ENCODE data around the gene IRAK4.

The IRAK4 gene

DNA sequence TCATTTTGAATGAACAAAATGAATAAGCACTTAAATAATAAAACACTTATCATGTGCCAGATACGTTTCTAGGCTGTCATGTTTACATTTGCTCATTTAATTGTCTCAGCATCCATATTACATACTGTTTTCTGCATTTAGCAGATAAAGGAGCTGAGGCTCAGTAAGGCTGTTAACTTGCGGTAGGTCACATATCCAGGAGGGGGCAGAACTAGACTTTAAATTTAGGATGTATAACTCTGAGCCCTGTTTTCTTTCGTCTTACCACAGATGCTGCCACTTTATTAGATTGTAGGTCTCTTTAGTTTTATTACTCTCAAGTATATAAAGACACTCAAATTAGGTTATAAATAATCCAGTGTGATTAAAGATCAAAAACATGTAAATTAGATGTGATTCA is 17.7 kb downstream of the IRAK4 start:
- DNase-seq = no peak

DNA sequence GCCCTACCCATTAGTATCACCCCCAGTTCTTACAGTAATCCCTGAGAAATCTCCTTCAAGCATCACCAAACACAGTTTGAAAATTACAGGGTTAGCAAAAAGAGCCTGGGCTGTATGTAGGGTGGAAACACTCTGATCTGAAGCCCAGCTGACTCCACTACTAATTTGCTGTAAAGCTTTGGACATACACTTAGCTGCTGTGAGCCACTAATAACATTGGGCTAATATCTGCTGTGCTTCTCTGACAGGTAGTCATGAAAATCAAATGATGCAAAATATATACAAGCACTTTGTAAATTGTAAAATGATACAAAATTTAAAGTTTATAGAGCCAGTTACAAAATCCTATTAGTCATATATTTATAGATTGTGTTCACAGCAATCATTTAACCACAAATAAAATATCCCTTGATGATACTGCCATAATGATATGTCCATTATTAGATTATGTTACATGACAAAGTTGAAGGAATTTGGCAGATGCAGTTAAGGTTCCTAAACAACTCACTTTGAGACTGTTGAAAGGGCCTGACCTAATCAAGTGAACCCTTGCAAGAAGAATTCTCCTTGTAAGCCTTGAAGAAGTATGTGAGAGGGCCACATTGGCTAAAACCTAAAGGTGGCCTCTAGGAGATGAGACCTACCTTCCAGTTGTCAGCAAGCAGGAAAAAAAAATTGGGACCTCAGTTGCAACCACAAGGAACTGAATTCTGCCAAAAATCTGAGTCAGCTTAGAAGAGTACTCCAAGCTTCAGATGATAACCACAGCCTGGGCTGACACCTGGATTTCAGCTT is 28.3 kb downstream of the IRAK4 start:
- no peak for DNase-seq

DNA sequence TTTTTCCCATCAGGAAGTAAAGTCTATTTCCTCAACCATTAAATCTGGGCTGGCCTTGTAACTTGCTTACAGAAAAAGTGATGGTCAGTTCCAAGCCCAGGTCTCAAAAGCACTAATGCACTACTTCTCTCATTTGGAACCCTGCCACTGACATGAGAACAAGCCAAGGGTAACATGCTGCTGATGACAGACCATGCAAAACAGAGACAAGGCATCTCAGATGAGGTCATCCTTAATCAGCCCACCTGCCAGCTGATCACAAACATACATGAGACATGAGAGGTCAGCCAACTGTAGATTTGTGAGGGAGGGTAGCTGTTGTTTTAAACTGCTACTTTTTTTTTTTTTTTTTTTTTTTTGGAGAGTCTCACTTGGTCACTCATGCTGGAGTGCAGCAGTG is 31.2 kb downstream of the IRAK4 start:
- no peak for DNase-seq

DNA sequence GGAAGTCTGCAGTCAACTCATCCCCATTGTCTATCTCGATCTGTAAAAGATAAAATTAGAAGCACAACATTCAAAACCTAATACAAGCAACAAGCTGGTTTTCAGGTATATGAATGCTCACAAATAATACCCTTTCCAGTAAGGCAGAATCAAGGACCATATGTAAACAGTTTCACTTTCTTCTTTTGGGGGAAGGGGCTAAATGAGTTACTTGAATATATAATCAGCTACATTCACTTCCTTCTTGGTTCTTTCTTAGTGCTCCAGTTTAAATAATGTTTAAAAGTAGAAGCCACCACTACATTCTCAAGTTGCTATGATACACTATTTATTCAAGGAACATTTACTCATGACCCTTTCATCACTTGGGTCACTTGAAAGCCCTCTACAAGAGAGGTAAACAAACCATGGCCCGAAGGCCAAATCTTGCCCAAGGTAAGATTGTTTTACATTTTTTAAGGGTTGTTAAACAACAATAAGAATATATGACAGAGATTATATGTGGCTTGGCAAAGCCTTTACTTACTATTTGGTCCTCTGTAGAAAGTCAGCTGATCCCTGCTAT is 37.0 kb downstream of the IRAK4 start:
- DNase-seq = no peak

DNA sequence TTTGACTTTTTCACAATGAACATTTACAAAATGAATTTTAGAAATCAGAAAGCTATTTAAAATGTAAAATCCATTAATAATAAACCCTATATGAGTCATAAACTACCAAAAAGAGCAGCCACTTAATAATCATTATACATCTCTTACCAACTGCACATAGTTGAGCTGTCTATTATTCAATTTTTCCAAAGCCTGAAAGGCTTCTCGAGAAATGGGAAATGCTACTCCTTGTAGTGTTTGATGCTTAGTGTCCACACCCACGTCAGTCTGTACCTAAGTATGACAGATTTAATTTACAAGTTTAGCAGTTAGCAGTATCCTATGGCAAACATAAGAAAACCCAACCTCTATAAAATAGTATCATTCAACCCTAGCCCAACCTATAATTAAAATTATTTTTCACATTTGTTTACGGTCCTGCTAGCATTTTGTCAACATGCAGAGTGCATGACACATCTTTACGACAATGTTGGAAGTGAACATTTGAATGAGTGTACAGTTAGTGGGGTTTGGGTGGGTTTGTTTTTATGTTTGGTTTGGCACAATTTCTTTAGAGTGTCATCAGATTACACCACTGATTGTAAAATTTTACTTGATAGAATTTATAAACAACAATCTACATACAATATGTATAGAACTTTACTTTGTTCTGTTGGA is 38.9 kb downstream of the IRAK4 start:
- DNase-seq = no peak

DNA sequence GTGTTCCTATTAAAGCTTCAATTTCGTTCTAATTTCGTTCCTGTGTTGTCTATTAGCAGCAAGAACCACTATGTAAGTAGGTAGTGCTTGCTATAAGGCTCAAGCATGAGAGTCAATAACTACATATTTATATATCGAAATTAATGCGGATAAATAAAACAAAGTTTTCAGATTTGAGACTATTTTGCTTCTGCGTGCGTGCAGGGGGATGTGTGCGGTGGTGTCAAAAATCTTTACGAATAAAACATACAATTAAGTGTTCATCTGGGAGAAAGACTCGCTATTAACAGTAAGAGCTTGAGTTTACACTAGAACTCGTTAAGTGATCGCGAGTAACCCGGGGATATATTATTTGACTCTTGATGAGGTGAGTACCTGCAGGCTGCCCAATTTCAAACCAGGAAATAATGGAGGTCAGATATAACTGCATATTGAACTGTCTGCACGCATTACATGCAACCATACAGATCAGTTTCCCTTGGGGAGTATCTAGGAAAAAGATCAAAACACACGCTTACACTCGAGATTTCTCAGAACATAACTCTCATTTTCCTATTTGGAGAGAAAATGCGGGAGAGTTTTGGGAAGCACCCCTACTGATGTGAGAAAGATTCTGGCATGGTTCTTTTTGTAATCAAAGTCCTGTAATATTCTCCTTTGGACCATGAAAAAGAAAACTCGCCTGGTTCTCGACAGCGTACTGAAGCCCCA is 46.6 kb downstream of the IRAK4 start:
- DNase-seq = no peak

DNA sequence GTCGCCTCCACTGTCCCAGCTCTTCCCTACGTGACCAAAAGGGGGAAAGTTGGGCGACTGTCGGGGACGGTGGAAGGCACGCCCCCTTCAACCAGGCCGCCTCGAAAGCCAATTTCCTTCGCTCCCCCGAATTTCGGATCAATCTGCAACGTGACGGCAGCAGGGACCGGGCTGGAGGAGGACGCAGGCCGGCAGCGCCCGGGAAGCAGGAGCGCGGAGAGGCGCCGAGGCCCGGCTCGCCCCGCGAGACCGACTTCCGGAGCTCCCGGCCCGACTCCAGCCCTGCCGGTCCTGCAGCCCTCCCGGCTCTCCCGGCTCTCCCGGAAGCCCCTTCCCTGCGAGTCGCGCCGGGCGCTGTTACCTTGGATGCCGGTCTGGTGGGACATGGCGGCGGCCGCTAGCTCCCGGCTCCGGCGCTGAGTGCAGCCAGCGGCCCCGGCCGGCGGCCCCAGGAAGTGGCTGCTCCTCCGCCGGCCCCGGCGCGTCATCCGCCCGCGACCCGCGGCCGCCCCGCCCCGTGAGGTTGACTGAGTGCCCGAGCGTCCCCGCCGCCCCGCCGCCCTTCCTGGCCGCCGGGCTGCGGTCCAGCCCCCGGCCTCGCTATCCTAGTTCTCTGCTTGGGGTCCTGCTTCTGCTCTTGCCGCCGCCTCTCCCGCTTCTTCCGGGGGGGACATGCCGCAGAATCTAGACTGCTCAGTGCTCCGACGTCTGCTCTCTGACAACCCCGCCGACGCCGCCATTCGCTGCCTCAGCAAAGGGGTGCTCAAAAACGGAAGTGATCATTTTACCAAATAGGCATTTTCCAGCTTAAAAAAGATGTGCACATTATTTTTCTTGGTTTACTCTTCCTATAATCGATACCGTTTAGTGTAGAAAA is 47.3 kb downstream of the IRAK4 start, which contains the start of gene TWF1:
Gene TWF1 (minus strand): TSS at position 458 of the 877 bp plus-strand sequence. CDS start 72 bp downstream, at position 386.
- DNase-seq = peak; percentile 86 to 88

DNA sequence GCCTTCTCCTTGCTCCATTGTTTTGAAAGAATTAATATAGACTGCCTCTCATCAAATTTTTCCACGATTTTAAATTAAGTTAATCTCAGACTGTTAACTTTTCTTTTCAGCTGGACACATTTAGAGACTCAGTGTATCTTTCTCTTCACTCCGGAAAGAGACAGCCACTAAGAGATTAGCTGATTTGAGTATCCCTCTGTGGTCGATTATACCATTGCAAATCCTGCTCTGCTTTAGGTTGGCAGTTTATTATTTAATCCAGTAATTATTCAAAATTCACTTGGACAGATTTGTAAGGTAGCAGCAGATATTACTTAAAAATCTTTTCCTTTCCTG is 48.0 kb downstream of the IRAK4 start:
- no peak for DNase-seq

DNA sequence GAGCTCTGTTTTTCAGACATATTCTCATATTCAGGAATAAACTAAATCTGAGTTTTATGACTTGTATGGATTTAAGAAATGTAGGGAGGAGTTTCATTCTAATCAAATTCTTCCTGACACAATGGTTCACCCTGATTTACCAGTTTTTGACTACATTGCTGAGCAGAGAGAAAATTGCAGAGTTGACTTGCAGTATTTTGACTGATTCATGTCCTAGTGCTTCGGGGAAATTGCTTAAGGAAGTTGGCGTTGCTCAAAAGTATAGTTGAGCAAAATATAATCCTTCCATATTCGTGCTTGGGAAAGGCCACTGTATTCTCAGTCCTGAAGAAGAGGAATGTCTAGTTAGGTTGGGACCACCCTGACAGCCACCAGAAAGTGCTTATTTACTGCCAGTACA is 48.6 kb downstream of the IRAK4 start:
- DNase-seq = no peak

DNA sequence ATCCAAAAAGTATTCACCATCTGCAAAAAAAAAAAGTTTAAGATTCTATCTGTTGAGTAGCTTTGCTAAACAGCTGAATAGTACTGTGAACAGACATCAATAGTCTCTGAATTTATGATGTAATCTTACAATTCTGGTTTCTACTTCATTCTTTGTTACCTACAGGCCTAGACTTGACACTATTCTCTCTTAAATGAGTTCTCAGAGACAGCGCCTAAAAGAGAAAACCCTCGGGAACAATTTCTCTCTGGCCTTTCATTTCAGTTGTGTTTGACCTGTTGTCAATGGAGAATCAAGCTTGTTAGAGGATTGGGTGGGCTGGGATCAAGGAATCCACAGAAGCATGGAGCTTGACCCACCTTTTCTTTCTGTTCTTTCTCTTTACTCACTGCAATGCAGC is 53.3 kb downstream of the IRAK4 start:
- DNase-seq = no peak

DNA sequence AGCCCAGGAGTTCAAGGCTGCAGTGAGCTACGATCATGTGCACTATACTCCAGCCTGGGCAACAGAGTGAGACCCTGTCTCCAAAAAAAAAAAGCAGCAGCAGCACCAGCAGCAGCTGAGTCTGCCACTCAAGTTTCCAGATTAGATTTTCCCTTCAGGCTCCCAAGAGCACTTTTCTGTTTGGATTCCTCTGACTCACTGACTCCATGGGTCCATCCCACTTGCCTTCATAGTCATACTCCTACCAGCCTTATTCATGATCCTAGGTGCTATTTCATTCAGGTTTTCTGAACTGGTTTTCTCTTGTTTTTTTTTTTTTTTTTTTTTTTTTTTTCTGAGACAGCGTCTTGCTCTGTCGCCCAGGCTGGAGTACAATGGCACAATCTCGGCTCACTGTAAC is 54.2 kb downstream of the IRAK4 start:
- DNase-seq = no peak

DNA sequence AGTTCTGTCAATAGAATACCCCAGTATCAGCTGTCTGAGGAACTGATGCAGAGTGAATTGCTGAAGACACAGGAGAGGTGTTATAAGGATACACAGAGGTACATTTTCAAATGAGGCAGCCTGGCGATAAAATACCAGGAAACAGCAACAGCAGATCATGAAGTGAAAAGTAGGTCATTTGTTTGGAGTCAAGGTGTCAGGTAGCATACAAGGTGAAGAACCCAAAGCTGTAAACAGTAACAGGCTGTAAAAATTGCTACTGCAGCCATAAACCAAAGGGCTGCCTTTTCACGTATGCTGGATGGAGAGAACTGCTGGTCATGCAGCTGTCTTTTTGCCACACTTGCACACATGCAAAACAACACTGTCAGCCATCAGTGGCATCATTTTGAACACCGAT is 56.7 kb downstream of the IRAK4 start:
- DNase-seq = no peak

DNA sequence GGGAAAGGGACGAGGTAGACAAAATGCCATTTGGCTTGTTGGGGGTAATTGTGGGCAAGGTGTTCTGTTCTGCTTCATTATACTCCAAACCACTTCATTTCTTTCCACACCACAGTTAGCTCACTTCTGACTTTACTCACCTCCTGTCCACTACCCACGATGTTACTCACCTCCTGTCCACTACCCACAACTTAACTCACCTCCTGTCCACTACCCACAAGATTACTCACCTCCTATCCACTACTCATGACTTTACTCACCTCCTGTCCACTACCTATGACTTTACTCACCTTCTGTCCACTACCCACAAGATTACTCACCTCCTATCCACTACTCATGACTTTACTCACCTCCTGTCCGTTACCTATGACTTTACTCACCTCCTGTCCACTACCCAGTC is 57.4 kb downstream of the IRAK4 start:
- no peak for DNase-seq

DNA sequence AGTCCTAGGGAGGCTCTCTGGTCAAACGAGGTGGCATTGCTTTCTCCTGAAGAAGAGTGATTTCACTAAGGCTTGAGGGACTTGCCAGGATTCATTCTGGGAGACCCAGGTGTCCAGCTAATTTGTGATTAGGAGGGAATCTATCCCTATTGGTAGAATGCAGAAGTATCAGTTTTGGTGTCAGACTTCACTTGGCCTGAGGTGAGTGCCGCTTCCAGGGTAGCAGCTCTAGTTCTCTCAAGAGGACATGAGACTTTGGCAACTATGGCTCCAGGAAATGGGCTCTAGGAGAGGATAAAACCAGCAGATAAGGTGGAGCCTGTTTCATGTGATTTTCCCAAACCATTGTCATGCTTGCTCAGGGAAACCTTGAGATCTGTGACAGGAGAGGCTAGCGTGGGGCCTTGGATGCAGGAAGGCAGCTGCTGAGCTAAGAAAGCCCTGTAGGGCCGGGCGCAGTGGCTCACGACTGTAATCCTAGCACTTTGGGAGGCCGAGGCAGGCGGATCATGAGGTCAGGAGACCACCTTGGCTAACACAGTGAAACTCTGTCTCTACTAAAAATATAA is 65.5 kb downstream of the IRAK4 start:
- DNase-seq = no peak

DNA sequence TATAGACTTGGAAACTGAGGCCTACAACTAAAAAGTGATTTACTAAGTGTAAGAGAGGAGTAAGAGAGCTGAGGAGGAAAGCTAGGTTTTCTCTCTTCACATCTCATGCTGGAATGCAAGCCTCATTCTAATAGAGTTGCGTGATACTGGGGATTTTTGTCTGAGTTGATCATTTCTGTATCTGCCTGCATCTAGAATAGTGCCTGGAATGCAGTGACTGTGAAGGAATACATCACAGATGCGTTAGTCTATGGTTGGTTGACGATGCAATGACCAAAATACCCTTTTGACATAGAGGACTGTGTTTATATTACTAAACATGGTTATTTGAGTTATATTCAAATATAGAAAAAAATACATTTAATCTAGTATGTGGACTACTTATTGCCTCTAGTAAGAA is 67.9 kb downstream of the IRAK4 start:
- DNase-seq = no peak

DNA sequence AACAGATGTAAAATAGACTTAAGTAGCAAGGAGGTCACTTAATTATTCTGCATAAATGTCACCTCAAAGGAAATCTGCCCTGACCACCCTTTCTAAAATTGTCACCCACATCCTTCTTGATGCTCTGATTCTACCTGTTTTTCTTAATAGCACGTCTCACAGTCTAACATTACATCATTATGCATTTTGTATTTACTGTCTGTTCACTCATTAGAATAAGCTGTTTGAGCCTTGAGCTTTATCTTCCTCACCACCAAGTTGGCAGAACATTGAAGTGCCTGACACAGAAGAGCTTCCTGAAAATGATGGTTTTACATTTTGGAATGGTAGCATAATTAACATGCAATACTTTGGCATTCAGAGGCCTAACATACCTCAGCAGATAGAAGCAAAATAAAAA is 68.3 kb downstream of the IRAK4 start:
- no peak for DNase-seq

DNA sequence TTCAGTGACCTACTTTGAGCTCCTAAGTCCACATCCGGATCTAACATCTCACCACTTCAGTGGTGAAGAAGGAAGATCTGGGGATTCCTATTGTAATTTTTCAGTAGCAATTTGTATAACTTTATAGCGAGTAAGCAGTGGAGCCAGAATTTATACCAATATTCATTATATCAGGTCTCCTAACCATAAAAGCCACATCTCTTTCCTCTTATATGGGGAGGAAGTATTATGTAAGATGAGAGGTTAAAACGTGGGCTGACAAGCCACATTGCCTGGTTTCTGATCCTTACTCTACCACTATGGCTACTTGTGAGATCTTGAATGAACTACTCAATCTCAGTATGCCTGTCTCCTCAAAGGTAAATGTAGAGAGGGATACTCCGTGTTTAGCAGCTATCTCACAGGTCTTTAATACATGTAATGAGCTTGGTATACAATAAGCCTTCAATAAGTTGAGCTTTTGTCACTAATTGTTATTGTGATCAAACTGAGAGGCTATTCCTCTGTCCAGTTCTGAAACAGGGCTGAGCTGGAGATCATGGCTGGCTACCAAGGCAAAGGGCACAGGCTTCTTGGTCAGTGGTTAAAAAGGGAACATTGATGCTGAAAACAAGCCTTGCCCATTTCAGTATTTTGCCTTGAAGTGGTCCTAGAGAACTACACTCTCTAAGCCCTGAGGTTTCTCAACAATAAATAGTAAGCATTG is 73.9 kb downstream of the IRAK4 start:
- no peak for DNase-seq

DNA sequence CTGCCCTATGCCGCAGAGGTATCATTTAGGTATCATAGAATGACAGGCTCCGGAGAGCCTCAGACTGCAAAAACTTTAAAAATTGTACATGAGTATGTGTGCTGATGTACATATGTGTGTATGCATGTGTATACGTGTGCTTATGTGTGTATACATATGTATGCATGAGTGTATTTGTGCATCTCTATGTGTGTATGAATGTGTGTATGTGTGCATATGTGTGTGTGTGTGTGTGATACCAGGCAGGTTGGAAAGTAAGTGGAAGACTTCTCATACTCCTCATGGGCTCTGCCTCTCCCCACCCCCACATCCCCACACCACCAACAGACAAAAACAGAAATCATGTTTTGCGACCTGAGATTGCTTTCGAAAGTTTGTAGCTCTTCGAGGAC is 76.5 kb downstream of the IRAK4 start:
- DNase-seq = no peak

DNA sequence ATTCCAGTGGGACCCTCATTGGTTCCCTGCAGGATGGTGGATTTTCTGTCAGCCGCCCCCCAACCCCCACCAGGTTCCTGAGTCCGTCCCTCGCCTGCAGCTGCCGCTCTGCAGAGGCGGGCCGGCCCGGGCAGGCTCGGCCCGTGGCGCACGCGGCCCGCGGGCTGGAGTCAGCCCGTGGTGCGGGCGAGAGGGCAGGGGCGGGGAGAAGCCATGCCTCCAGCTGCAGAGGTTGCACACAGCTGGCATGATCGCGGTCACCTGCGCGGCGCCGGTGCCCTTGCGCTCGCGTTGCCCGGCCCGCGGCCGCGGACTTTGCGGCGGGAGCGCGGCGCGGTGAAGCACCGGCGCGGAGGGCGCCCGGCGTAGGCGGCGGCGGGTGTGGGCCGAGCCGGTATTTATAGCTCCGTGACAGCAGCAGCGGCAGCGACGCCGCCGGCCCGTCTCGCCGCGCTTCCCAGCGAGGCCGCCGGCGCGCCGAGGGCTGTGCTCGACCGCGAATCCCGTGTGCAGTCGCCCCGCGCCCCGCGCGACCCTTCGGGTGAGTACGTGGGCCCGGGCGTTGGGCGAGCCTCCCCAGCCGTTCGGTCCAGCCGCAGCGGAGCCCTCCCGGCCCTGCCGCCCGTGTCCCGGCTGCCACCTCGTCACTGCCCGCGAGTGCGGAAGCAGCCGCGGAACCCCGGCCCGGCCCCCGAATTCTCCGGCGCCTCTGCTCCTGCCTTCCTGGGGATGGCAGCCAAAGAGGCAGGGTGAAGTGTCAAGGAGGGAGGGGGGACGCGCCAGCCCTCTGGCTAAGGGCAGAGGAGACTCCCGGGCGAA is 77.1 kb downstream of the IRAK4 start, which contains the start of gene TMEM117:
Gene TMEM117 (plus strand): TSS at position 426 of the 819 bp plus-strand sequence.
- peak; percentile 54 to 67 for DNase-seq

DNA sequence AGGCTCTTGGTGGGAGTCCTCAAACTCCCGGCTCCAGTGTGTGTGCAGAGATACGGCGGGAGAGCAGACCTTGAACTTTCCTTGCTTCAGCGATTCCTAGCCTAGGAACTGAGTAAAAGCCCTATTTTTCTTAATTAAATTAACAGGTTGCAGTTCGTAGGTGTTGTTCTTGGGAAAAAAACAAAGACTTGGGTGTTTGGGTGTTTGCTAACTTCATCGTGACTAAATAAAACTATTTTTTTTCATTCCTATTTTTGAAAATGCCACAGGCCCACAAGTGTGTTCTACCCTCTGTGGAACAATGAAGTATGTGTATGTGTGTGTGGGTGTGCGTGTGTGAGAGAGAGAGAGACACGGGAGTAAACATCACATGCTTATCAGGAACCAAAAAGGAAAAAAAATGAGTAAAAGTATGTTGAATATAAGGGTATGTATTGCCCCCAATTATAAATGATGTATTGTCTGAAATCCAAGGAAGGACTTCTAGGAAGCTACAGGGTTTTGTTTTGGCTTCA is 77.8 kb downstream of the IRAK4 start:
- no peak for DNase-seq

Data from activated CD4-positive, alpha-beta T cell treated with anti-CD3 and anti-CD28 coated beads, Interleukin-2, amount 50 U/mL, for 48 hours (primary cell).